Measurements from ENCODE around the gene INPP4B.
"Not testable (repeated sequence)": the region's sequence is repeated elsewhere in the genome, so short reads cannot be mapped to it uniquely, and the experiment has no call there.

The INPP4B gene

DNA sequence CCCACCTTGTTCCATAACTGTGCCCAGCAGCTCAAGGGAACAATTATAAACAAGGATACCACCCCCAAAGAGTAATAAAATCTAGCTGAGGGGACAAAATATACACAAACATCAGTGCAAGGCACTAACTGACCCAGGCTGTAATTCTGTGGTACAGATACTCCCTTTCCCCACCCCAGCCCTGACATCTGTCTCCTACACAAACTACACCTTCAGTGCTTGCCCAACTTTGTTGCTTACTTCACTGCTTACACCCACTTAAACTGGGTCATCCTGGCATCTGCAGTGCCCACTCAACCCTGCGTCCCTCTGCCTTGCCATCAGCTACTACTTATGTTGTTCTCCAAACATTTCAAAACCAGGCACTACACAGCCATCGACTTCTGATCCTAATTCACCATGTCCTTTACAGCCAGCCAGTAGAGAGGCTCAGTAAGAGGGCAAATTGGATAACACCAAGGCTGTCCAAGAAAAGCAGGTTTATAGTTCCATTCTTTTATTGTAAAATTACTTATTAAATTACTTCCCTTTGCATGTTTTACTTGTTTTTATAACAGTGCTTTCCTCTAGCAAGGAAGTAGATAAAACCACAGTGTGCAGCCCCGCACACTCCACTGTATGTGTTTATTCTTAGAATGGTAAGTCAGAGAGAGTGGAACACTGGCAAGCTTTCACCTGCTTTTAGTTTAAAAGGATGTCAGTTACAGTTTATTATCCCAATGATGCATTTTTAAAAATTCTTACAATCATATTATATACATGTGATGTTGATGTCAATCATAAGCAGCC lies 149.6 kb downstream of the INPP4B start:
- in situ Hi-C loops (cut with HindIII; ENCODE audit: low sequenced_read_pairs): no loop called here

DNA sequence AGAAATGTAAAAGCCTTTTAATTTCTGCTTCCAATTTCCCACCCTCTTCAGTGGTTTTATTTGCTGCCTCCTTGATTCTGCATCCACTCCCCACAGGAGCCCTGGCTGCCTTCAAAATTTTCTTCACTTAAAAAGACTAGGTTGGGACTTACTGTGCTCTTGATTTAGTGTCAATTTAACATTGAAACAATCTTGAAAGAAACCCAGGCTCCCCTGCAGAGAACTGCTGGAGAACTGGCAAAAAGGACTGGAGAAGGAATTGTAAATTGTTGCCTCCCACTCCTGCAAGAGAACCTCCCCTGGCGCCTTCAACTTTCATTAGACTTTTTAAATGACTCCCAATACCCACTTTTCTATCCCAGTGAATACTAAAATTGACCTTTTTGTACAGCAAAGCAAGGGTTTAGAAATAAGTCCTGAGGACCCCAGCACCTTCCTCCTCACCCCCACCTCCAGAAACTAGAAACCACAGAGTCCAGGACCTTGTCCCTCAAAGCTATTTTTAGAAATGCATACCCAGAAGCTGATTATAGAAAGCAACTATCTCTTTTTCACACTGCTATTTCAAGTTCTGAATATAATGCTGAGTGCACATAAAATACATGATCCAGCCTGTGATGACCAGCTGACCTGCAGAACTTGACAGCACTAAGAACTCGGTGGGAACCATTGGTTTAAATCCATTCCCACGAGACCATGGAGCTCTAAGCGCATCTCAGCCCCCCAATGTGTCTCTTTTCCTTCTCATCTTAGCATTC lies 155.5 kb downstream of the INPP4B start:
- in situ Hi-C loops (cut with HindIII; ENCODE audit: low sequenced_read_pairs): no loop called here

GRCh38 chr4:142687547-142688275 lies 158.4 kb downstream of the INPP4B start:
- in situ Hi-C loops (cut with HindIII; ENCODE audit: low sequenced_read_pairs): no loop called here

DNA sequence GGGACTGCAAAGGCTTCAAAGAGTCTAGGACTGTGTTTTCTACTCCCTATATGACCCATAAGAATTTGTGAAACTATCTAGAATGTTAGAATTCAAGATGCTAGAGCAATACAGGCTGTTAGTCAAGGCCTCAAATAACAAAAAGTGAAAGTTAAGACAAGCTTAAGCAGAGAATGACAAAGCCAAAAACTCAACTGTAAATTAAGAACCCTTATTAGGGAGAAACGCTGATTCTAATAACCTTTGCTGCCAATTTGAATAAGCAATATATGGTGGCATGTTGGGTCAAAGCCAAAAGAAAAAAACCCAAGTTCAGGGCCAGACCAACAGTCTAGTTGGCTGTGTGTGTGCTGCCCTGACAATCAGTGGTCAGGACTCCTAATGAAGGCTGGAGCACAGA lies 160.0 kb downstream of the INPP4B start:
- in situ Hi-C loops (cut with HindIII; ENCODE audit: low sequenced_read_pairs): no loop called here

- in situ Hi-C loops (cut with HindIII; ENCODE audit: low sequenced_read_pairs): no loop called here
Observed at GRCh38 chr4:142683997-142684396, 162.1 kb downstream of the INPP4B start.

- in situ Hi-C loops (cut with HindIII; ENCODE audit: low sequenced_read_pairs): no loop called here
Observed at GRCh38 chr4:142683503-142683902, 162.6 kb downstream of the INPP4B start.

DNA sequence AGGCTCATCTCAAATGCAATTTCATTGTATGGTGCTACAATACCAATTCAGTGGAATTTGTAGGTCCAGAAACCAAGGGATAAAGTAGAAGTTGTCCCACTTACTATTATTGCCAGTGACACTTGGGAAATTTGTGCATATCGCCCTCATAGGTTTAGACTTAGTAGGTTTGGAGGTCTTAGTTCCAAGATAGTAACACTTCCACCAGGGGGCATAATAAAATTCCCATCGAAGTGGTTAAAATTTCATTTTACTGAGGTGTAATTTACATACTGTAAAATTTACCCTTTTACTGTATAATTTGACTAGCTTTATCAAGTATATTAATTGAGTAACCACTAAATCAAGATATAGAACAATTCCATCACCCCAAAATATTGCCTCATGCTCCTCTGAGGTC lies 174.6 kb downstream of the INPP4B start:
- in situ Hi-C loops (cut with HindIII; ENCODE audit: low sequenced_read_pairs): no loop called here

- in situ Hi-C loops (cut with HindIII; ENCODE audit: low sequenced_read_pairs): no loop called here
Observed at GRCh38 chr4:142663828-142664227, 182.3 kb downstream of the INPP4B start.

- in situ Hi-C loops (cut with HindIII; ENCODE audit: low sequenced_read_pairs): no loop called here
Observed at GRCh38 chr4:142660728-142661127, 185.4 kb downstream of the INPP4B start.

- in situ Hi-C loops (cut with HindIII; ENCODE audit: low sequenced_read_pairs): no loop called here
Observed at GRCh38 chr4:142656178-142656577, 189.9 kb downstream of the INPP4B start.

GRCh38 chr4:142648378-142648777 lies 197.7 kb downstream of the INPP4B start:
- in situ Hi-C loops (cut with HindIII; ENCODE audit: low sequenced_read_pairs): no loop called here

- in situ Hi-C loops (cut with HindIII; ENCODE audit: low sequenced_read_pairs): no loop called here
Observed at GRCh38 chr4:142645475-142646108, 200.5 kb downstream of the INPP4B start.

- in situ Hi-C loops (cut with HindIII; ENCODE audit: low sequenced_read_pairs): not testable (repeated sequence)
Observed at GRCh38 chr4:142644628-142645027, 201.5 kb downstream of the INPP4B start.

GRCh38 chr4:142637614-142638013 lies 208.5 kb downstream of the INPP4B start:
- in situ Hi-C loops (cut with HindIII; ENCODE audit: low sequenced_read_pairs): no loop called here

GRCh38 chr4:142631836-142632235 lies 214.3 kb downstream of the INPP4B start:
- in situ Hi-C loops (cut with HindIII; ENCODE audit: low sequenced_read_pairs): no loop called here

DNA sequence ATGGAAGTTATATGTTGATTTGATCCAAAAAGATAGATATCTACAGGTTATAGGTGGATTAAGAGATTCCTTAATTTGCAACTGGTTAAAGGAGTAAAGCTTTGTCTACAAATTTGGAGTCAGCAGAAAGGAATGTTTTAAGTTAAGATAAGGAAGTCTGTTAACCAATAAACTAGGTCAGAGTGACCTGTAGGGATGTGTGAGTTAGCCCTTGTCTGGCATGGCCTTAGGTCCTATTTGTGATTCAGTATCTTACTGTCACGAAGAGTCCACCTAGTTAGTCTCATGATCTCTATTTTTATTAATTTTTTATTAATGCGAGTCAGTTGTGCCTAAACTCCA lies 230.8 kb downstream of the INPP4B start:
- in situ Hi-C loops (cut with HindIII; ENCODE audit: low sequenced_read_pairs): no loop called here

DNA sequence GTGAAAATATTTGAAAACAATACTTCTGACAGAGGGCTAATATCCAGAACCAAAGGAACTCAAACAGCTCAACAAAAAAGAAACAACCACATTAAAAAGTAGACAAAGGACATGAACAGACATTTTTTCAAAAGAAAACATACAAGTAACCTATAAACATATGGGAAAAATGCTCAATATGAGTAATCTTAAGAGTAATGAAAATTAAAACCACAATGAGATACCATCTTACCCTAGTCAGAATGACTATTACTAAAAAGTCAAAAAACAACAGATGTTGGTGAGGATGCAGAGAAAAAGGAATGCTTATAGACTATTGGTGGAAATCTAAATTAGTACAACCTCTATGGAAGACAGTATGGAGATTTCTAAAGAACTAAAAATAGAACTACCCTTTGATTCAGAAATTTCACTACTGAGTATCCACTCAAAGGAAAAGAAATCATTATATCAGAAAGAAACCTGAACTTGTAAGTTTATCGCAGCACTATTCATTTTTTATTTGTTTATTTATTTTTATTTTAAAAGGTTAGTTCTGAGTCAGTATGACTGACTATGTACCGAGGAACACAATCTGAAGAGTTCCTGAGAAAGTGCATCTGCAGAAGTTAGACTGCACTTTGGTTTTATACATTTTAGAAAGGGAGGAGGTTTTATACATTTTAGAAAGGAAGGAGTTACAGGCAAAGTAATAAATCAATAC lies 231.3 kb downstream of the INPP4B start:
- in situ Hi-C loops (cut with HindIII; ENCODE audit: low sequenced_read_pairs): no loop called here

DNA sequence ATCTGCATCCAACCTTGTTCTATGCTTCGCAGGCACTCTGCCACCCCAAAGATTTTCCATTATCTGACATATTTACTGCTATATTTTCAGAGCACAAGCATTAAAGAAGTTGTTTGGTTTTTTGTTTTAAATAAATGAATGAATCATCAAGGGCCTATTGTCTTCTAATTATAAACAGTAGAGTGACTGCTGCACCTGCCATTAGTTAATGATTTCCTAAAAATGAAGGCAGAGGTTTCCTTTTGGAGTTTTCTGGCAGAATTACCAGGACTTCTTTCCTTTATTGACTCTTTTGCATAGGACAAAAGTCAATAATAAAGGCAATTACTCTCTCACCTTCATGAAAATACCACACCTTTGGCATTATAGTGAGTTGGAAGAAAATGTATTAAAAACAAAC lies 238.1 kb downstream of the INPP4B start:
- in situ Hi-C loops (cut with HindIII; ENCODE audit: low sequenced_read_pairs): no loop called here

DNA sequence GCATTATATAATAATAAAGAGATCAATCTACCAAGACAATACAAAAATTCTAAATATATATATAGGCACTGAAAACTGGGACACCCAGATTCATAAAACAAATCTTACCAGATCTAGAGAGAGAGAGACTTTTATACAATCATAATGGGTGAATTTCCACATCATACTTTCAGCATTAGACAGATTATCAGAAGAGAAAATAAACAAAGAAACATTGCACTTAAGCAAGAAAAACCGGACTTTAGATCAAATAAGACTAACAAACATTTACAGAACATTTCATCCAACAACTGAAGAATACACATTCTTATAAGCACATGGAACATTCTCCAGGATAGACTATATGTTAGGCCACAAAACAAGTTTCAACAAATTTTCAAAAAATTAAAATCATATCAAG lies 245.1 kb downstream of the INPP4B start:
- in situ Hi-C loops (cut with HindIII; ENCODE audit: low sequenced_read_pairs): no loop called here

DNA sequence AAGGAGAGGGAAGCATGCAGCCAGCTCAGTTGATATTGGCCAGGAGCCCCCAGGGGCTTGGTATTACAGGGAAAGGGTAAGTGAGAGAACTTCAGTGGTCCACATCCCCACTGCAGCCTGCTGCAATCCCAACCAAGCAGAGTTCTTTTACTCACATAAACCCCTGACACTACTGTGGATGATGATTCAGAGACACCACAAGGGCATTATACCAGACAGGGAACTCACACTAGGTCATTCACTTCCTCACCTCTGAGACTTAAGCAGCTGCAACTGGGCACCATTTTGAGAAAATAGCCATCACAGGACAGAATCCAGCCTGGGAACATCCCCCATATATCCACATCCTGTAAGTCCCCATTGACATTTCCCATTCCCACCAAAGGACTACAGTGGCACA lies 248.0 kb downstream of the INPP4B start:
- in situ Hi-C loops (cut with HindIII; ENCODE audit: low sequenced_read_pairs): no loop called here

- in situ Hi-C loops (cut with HindIII; ENCODE audit: low sequenced_read_pairs): no loop called here
Observed at GRCh38 chr4:142596595-142596994, 249.5 kb downstream of the INPP4B start.
